ENCODE data around the gene TLR8. TPM values are rescaled to one million over a fixed set of nuclear protein-coding genes. Genes with fewer than 3 reads are reported as not detected.

Gene TLR8
- total RNA-seq, 5 donors from 2014 or later (not counting 1 experiment from before 2014, with no cell fraction given), result not detected

DNA sequence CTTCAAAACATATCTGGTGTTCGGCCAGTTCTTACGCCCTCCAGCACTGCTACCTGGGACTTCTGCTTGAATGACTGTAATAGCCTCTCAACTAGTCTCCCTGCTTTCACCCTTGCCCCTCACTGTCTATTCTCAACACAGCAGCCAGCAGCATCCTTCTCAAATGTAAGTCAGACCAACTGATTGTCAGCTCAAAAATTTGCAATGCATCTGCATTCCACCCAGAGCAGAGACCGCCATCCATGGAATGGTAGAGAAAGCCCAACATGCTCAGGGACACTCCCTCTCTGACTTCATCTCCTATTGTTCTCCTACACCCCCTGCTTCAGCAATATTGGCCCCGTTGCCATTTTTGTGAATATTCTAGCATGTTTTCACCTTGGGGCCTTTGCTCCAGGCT is 33.7 kb upstream of the TLR8 start:
- ATAC-seq (replicated peaks in 1 of 4), result no peak
- no peaks in the 10 kb centered on the region for H3K27me3 ChIP-seq (replicated peaks in 1 of 2; ENCODE audit: control insufficient read depth in 2 of 2, extremely low read depth in 1 of 2, insufficient read depth in 2 of 2, low read length in 1 of 2)
- no peak for DNase-seq
- Mint-ChIP-seq H3K27me3 (peaks cover 8 to 23% of the 10 kb centered on the region in 2 donors), H3K9me3 (peaks cover 0 to 5% (median 0%) of the 10 kb centered on the region in 3 donors), H3K36me3 (no peaks in the 10 kb centered on the region), H3K4me1 (peaks cover 0 to 5% (median 0%) of the 10 kb centered on the region in 3 donors), H3K27ac (no peak overlapping the region), H3K4me3 (no peak overlapping the region)
- WGBS (ENCODE audit: insufficient coverage), result no CpG with 5 or more reads among the region's 4 CpGs
- no peak overlapping the region for H3K27ac ChIP-seq (ENCODE audit: low read length)
- H3K4me3 ChIP-seq (ENCODE audit: control insufficient read depth in 1 of 2, extremely low read depth in 1 of 2, low read length in 1 of 2), result no peak overlapping the region
- ChIA-PET POLR2A (no interaction called here), CTCF (no interaction called here)
- H3K36me3 ChIP-seq (ENCODE audit: control insufficient read depth in 2 of 2, extremely low read depth in 1 of 2, insufficient read depth in 1 of 2, low read length in 1 of 2), result no peaks in the 10 kb centered on the region
- H3K4me1 ChIP-seq (ENCODE audit: control insufficient read depth in 1 of 2, extremely low read depth in 1 of 2, insufficient read depth in 2 of 2, low read length in 2 of 2), result no peaks in the 10 kb centered on the region
- no peaks in the 10 kb centered on the region for H3K9me3 ChIP-seq

DNA sequence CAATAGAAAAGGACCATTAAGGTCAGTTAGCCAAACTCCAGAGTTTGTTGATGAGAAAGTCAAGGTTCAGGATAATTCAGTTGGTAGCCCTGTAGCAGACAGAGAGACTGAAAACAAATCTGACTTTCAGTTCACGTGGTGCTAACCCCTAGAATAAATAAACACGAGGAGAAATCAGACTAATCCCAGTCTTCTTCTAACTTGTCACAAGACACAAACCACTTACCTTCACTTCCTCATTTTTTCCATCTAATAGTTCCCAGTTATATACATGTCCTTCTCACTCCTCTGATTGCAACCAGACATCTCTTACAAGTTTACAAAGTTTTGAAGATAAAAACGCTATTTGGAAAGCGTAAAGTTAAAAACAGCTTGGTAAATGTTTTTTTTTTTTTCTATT is 31.8 kb upstream of the TLR8 start:
- DNase-seq (no peak), ATAC-seq (replicated peaks in 1 of 4) (no peak)
- Mint-ChIP-seq H3K27me3 (peaks cover 8 to 18% of the 10 kb centered on the region in 2 donors), H3K27ac (no peak overlapping the region), H3K4me1 (peaks cover 0 to 1% (median 0%) of the 10 kb centered on the region in 3 donors), H3K36me3 (no peaks in the 10 kb centered on the region), H3K4me3 (no peak overlapping the region), H3K9me3 (peaks cover 0 to 5% (median 0%) of the 10 kb centered on the region in 3 donors)
- POLR2A ChIA-PET, result no interaction called here
- Histone ChIP-seq H3K4me3 (ENCODE audit: control insufficient read depth in 1 of 2, extremely low read depth in 1 of 2, low read length in 1 of 2) (no peak overlapping the region), H3K36me3 (ENCODE audit: control insufficient read depth in 2 of 2, extremely low read depth in 1 of 2, insufficient read depth in 1 of 2, low read length in 1 of 2) (no peaks in the 10 kb centered on the region), H3K27me3 (replicated peaks in 1 of 2; ENCODE audit: control insufficient read depth in 2 of 2, extremely low read depth in 1 of 2, insufficient read depth in 2 of 2, low read length in 1 of 2) (no peaks in the 10 kb centered on the region), H3K27ac (ENCODE audit: low read length) (no peak overlapping the region), H3K9me3 (no peaks in the 10 kb centered on the region), H3K4me1 (ENCODE audit: control insufficient read depth in 1 of 2, extremely low read depth in 1 of 2, insufficient read depth in 2 of 2, low read length in 2 of 2) (no peaks in the 10 kb centered on the region)
- no CpG with 5 or more reads among the region's 4 CpGs for WGBS (ENCODE audit: insufficient coverage)
- CTCF ChIA-PET, result no interaction called here

DNA sequence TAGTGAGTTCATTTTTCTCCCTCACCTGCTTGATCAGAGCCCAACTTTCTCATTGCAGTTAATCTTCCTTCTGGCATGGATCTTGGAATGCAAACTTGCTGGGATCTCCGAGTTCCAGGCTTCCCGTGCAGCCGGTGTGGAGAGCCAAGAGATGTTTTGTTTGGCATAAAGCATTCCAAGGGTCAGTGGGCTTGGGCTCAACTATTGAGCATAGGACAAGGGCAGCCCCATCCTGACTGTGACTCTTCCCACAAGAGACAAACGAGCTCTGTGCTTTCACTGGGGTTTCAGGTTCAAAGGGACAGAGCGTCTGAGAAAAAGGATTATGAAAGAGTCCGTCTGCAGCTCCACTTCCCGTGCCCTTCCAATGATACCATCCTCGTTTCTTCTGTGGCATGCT is 29.0 kb upstream of the TLR8 start:
- no peak overlapping the region for H3K27ac ChIP-seq (ENCODE audit: low read length)
- ChIA-PET POLR2A (interaction anchor here in 1 of 2 donors (0.6 kb wide), 1 partner anchor 88 kb away, joined by 5 read pairs; no protein-coding TSS in a partner anchor), CTCF (interaction anchor here in 1 of 2 donors (0.5 to 0.7 kb wide), 2 partner anchors 30 to 135 kb away, joined by 4 to 8 read pairs; no protein-coding TSS in a partner anchor)
- H3K27me3 ChIP-seq (replicated peaks in 1 of 2; ENCODE audit: control insufficient read depth in 2 of 2, extremely low read depth in 1 of 2, insufficient read depth in 2 of 2, low read length in 1 of 2), result no peaks in the 10 kb centered on the region
- peaks cover 8 to 28% of the 10 kb centered on the region in 2 donors for H3K27me3 Mint-ChIP-seq
- no peak overlapping the region for H3K4me3 ChIP-seq (ENCODE audit: control insufficient read depth in 1 of 2, extremely low read depth in 1 of 2, low read length in 1 of 2)
- no CpG with 5 or more reads among the region's 8 CpGs for WGBS (ENCODE audit: insufficient coverage)
- no peaks in the 10 kb centered on the region for H3K4me1 ChIP-seq (ENCODE audit: control insufficient read depth in 1 of 2, extremely low read depth in 1 of 2, insufficient read depth in 2 of 2, low read length in 2 of 2)
- ATAC-seq (replicated peaks in 1 of 4) (no peak), DNase-seq (no peak)
- H3K9me3 Mint-ChIP-seq, result peaks cover 0 to 5% (median 0%) of the 10 kb centered on the region in 3 donors
- H3K4me1 Mint-ChIP-seq, result peaks cover 0 to 4% (median 0%) of the 10 kb centered on the region in 3 donors
- no peaks in the 10 kb centered on the region for H3K9me3 ChIP-seq
- no peaks in the 10 kb centered on the region for H3K36me3 Mint-ChIP-seq
- H3K27ac Mint-ChIP-seq, result no peak overlapping the region
- H3K36me3 ChIP-seq (ENCODE audit: control insufficient read depth in 2 of 2, extremely low read depth in 1 of 2, insufficient read depth in 1 of 2, low read length in 1 of 2), result no peaks in the 10 kb centered on the region
- no peak overlapping the region for H3K4me3 Mint-ChIP-seq

DNA sequence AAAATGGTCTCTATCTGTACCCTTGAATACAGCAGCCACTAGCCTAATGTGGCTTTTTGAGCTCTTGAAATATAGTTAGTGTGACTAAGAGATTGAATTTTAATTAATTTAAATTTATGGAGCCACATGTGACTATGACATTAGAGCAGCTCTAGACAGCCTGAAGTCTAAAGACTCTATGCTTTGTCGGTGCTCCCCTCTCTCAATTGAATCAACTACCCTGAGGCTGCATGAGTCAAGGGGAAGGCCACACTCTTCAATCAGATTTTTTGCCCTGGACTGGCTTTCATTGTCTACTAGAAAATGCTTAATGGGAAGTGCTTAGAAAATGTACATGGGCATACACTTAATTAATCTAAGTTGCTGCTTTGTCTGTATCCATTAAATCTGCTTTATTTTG is 27.9 kb upstream of the TLR8 start:
- Histone ChIP-seq H3K36me3 (ENCODE audit: control insufficient read depth in 2 of 2, extremely low read depth in 1 of 2, insufficient read depth in 1 of 2, low read length in 1 of 2) (no peaks in the 10 kb centered on the region), H3K4me1 (ENCODE audit: control insufficient read depth in 1 of 2, extremely low read depth in 1 of 2, insufficient read depth in 2 of 2, low read length in 2 of 2) (no peaks in the 10 kb centered on the region), H3K27ac (ENCODE audit: low read length) (no peak overlapping the region), H3K9me3 (no peaks in the 10 kb centered on the region), H3K4me3 (ENCODE audit: control insufficient read depth in 1 of 2, extremely low read depth in 1 of 2, low read length in 1 of 2) (no peak overlapping the region), H3K27me3 (replicated peaks in 1 of 2; ENCODE audit: control insufficient read depth in 2 of 2, extremely low read depth in 1 of 2, insufficient read depth in 2 of 2, low read length in 1 of 2) (no peaks in the 10 kb centered on the region)
- Mint-ChIP-seq H3K4me1 (peaks cover 0 to 4% (median 0%) of the 10 kb centered on the region in 3 donors), H3K36me3 (no peaks in the 10 kb centered on the region), H3K27ac (no peak overlapping the region), H3K27me3 (peaks cover 5 to 27% of the 10 kb centered on the region in 2 donors), H3K4me3 (no peak overlapping the region), H3K9me3 (peaks cover 0 to 4% (median 0%) of the 10 kb centered on the region in 3 donors)
- WGBS (ENCODE audit: insufficient coverage), result no CpG with 5 or more reads among the region's 1 CpG
- DNase-seq (no peak), ATAC-seq (replicated peaks in 1 of 4) (no peak)
- ChIA-PET POLR2A (no interaction called here), CTCF (interaction anchor here in 1 of 2 donors (0.6 kb wide), 1 partner anchor 953 kb away, joined by 7 read pairs; no protein-coding TSS in a partner anchor)

DNA sequence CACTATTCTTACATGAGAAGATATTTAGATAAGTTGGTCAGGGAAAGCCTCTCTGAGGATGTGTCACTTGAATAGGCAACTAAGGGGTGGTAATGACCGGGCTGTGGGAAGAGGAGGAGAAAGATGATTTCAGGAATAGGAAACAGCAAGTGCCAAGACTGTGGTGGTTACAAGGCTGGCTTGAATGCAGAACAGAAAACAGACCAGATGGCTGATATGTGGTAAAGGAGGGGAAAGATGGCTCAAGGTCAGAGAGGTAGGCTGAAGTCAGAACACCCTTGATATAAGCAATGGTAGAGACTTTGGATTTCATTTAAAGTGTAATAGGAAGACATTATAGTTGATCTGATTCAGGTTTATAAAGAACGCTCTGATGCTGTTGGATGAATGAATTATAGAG is 24.5 kb upstream of the TLR8 start:
- H3K4me3 Mint-ChIP-seq, result no peak overlapping the region
- no peak for ATAC-seq (replicated peaks in 1 of 4)
- no peaks in the 10 kb centered on the region for H3K27me3 ChIP-seq (replicated peaks in 1 of 2; ENCODE audit: control insufficient read depth in 2 of 2, extremely low read depth in 1 of 2, insufficient read depth in 2 of 2, low read length in 1 of 2)
- peaks cover 5 to 39% of the 10 kb centered on the region in 2 donors for H3K27me3 Mint-ChIP-seq
- no peaks in the 10 kb centered on the region for H3K36me3 ChIP-seq (ENCODE audit: control insufficient read depth in 2 of 2, extremely low read depth in 1 of 2, insufficient read depth in 1 of 2, low read length in 1 of 2)
- H3K9me3 Mint-ChIP-seq, result peaks cover 0 to 4% (median 0%) of the 10 kb centered on the region in 3 donors
- H3K27ac ChIP-seq (ENCODE audit: low read length), result no peak overlapping the region
- no peaks in the 10 kb centered on the region for H3K9me3 ChIP-seq
- no peaks in the 10 kb centered on the region for H3K4me1 ChIP-seq (ENCODE audit: control insufficient read depth in 1 of 2, extremely low read depth in 1 of 2, insufficient read depth in 2 of 2, low read length in 2 of 2)
- H3K27ac Mint-ChIP-seq, result no peak overlapping the region
- H3K36me3 Mint-ChIP-seq, result no peaks in the 10 kb centered on the region
- H3K4me1 Mint-ChIP-seq, result peaks cover 0 to 4% (median 0%) of the 10 kb centered on the region in 3 donors
- no peak overlapping the region for H3K4me3 ChIP-seq (ENCODE audit: control insufficient read depth in 1 of 2, extremely low read depth in 1 of 2, low read length in 1 of 2)
- CTCF ChIA-PET, result no interaction called here
- POLR2A ChIA-PET, result no interaction called here
- no peak for DNase-seq
- WGBS (ENCODE audit: insufficient coverage), result 88% methylated on average over 1 of the region's 2 CpGs

DNA sequence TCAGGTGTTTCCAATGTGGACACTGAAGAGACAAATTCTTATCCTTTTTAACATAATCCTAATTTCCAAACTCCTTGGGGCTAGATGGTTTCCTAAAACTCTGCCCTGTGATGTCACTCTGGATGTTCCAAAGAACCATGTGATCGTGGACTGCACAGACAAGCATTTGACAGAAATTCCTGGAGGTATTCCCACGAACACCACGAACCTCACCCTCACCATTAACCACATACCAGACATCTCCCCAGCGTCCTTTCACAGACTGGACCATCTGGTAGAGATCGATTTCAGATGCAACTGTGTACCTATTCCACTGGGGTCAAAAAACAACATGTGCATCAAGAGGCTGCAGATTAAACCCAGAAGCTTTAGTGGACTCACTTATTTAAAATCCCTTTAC is 20.9 kb upstream of the TLR8 start:
- peaks cover 5 to 36% of the 10 kb centered on the region in 2 donors for H3K27me3 Mint-ChIP-seq
- no peak for ATAC-seq (replicated peaks in 1 of 4)
- H3K9me3 ChIP-seq, result no peaks in the 10 kb centered on the region
- H3K4me3 Mint-ChIP-seq, result no peak overlapping the region
- ChIA-PET POLR2A (no interaction called here), CTCF (no interaction called here)
- no peaks in the 10 kb centered on the region for H3K27me3 ChIP-seq (replicated peaks in 1 of 2; ENCODE audit: control insufficient read depth in 2 of 2, extremely low read depth in 1 of 2, insufficient read depth in 2 of 2, low read length in 1 of 2)
- peaks cover under 1 to 4% of the 10 kb centered on the region in 2 experiments for H3K4me1 ChIP-seq (ENCODE audit: control insufficient read depth in 1 of 2, extremely low read depth in 1 of 2, insufficient read depth in 2 of 2, low read length in 2 of 2)
- H3K27ac Mint-ChIP-seq, result no peak overlapping the region
- peaks cover 0 to 4% (median 0%) of the 10 kb centered on the region in 3 donors for H3K9me3 Mint-ChIP-seq
- no peaks in the 10 kb centered on the region for H3K36me3 ChIP-seq (ENCODE audit: control insufficient read depth in 2 of 2, extremely low read depth in 1 of 2, insufficient read depth in 1 of 2, low read length in 1 of 2)
- H3K27ac ChIP-seq (ENCODE audit: low read length), result no peak overlapping the region
- peaks cover 7 to 13% (median 8%) of the 10 kb centered on the region in 3 donors for H3K4me1 Mint-ChIP-seq
- H3K4me3 ChIP-seq (ENCODE audit: control insufficient read depth in 1 of 2, extremely low read depth in 1 of 2, low read length in 1 of 2), result no peak overlapping the region
- no peak for DNase-seq
- 100% methylated on average over 2 of the region's 5 CpGs for WGBS (ENCODE audit: insufficient coverage)
- no peaks in the 10 kb centered on the region for H3K36me3 Mint-ChIP-seq
